Measurements from ENCODE around the gene PRDX4.
"Not testable (repeated sequence)": the region's sequence is repeated elsewhere in the genome, so short reads cannot be mapped to it uniquely, and the experiment has no call there.

Gene PRDX4

GRCh38 chrX:23667239-23668177 is at the start of gene PRDX4:
Gene PRDX4, plus strand, starts transcription at chrX:23667493. Its CDS starts 78 bp downstream, at chrX:23667571.
- DNase-seq: peak; percentile 68

GRCh38 chrX:23621621-23622265 is 45.5 kb upstream of the PRDX4 start:
- DNase-seq: no peak

GRCh38 chrX:23623797-23624196 is 43.5 kb upstream of the PRDX4 start:
- no peak for DNase-seq

DNA sequence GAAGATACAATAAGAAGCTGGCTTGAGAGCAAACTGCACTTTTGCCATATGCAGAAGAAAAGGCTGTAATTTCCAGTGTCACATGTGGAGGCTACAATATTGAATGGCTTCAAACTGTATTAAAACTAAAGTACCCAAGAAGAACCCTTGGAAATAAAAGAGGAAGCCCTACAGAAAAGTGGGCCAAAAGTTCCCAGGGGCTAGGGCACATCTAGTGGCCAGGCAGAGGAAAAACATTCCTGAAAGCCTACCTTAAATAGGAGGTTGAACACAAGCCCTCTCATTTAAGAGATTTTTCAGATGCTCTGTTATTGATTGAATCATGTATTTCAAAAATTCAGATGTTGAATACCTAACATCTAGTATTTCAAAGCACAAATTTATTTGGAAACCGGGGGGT is 40.6 kb upstream of the PRDX4 start:
- DNase-seq: no peak

DNA sequence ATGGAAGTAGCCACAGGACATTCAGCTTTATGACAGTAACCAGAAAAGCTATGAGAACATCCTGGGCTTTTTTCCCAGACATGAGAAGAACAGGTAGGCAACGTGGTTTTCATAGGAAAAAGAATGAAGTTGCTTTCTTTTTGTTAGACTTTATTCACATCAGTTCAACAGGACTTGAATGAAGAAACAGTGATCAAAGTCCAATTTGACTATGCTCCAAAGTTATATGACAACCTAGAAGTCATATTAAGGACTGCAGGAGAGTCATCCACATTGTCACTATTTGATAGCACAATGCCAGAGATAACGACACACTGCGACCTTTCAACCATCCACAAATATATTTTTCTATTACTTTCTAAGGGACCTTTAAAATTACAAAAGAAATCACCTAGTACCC is 39.2 kb upstream of the PRDX4 start:
- DNase-seq: no peak

- no peak for DNase-seq
These were observed 36.2 kb upstream of the PRDX4 start for GRCh38 chrX:23631136-23631535.

DNA sequence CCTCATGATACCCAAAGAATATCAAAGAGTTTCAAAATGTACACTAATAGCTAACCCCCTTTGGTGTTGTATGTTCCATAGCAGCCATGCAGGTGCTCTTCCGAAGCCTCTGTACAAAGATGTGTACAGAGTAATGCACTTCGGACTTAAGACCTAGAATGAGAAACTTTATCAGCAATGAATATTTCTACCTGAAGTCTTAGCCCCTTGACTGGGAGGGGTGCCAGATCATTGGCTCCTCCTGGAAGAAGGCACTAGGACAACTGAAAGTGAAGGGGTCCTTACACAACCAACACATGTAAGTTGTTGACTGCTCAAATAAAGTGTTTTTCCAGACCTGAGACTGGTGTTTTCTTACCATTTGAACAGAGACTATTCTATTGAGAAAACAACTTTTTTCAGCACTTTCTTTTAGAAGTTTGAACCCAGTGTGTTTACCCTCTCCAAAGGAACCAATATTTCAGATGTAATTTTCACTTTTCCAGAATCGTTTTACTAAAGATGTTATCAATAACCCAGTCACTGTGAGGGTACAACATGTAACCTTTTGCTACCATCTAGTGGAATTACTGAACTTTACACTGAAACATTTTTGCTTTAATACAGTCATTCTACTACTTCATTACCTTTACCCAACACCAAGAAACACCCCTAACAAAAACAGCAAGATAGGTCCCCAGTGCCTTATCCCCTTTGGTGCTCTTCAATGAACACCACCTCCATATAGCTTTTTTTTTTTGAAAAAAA is 33.3 kb upstream of the PRDX4 start:
- DNase-seq: no peak

- no peak for DNase-seq
These were observed 30.1 kb upstream of the PRDX4 start for GRCh38 chrX:23637187-23637586.

GRCh38 chrX:23643020-23643419 is 24.3 kb upstream of the PRDX4 start:
- DNase-seq: no peak

- no peak for DNase-seq
These were observed 22.5 kb upstream of the PRDX4 start for GRCh38 chrX:23644744-23645143.

DNA sequence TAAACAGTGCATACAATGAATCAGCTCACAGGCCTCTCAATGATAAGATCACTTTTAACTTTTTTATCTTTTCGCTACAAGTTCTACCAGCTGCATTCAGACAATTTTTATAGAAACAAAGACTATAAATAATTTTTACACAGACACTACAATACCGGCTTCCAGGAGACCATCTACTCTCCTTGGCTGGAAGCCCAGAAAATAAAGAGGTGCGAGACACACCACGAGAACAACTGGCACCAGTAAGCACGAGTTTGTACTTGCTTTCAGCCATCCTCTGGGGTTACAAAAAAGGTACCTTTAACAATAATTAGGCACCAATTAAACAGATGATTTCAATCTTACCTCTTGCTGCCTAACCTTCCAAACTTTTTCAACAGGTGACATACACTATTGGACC is 11.2 kb upstream of the PRDX4 start:
- DNase-seq: no peak

DNA sequence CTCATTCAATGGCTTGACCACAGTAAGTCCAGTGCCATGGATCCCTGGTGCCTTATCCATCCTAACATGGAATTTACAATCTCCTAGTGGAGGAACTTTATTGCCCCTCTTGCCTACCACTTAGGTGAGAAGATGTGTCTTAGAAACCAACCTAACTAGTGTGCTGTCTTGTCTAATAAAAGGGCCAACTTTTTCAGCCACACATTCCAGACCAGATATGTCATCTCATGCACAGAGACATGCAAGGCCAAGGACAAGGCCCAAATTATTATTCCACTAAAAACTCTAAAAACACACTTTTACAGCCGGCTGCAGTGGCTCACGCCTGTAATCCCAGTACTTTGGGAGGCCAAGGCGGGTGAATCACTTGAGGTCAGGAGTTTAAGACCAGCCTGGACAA is 10.6 kb upstream of the PRDX4 start:
- no peak for DNase-seq

- DNase-seq: no peak
These were observed 8.0 kb upstream of the PRDX4 start for GRCh38 chrX:23659339-23659738.

GRCh38 chrX:23660083-23660765 is 7.1 kb upstream of the PRDX4 start:
- DNase-seq: not testable (repeated sequence)

DNA sequence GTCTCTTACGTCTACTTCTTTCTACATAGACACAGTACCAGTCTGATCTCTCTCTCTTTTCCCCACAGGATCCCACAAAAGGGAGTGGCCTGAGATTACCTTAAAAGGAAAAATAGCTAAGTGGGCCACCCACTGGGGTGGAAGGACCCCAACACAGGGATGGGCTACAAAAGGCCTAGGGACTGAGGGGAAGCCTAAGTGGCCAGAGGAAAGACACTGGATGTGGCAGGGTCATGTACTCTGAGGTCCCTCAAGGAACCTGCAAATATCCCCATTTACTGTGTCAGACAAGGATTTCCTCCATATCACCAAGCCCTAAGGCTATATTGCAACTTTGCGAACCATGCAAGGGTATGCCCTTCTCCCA is 6.5 kb upstream of the PRDX4 start:
- DNase-seq: no peak

DNA sequence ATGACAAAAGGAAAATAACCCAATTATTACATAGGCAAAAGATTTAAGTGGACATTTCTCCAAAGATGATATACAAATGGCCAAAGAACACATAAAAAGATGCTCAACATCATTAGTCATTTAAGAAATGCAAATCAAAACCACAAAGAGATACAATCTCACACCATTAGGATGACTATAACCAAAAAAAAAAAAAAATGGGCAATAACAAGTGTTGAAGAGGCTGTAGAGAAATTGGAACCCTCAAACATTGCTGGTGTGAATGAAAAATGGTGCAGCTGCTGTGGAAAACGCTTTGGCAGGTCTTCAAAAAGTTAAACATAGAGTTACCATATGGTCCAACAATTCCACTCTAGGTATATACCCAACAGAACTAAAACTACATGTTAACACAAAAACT is 5.6 kb upstream of the PRDX4 start:
- no peak for DNase-seq

GRCh38 chrX:23662187-23662586 is 5.1 kb upstream of the PRDX4 start:
- no peak for DNase-seq

DNA sequence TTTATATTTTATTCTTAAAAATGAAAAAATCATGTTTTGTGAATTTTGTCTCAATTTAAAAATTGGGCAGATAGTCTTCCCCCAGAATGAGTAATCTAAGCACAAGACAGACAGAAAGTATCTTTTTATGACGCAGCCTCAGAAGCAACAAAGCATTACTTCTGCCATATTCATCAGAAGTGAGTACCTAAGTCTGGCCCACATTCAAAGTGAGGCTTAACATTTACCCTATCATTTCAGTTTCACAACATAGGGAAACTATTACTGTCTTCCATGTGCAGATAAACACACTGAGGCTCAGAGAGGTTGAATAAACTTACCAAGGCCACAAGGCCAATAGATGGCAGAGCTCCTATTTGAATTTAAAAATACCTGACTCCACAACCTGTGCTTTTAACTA is 4.4 kb upstream of the PRDX4 start:
- DNase-seq: no peak

- no peak for DNase-seq
These were observed 2.8 kb upstream of the PRDX4 start for GRCh38 chrX:23664496-23664895.

GRCh38 chrX:23666282-23666681 is 1.0 kb upstream of the PRDX4 start:
- no peak for DNase-seq

DNA sequence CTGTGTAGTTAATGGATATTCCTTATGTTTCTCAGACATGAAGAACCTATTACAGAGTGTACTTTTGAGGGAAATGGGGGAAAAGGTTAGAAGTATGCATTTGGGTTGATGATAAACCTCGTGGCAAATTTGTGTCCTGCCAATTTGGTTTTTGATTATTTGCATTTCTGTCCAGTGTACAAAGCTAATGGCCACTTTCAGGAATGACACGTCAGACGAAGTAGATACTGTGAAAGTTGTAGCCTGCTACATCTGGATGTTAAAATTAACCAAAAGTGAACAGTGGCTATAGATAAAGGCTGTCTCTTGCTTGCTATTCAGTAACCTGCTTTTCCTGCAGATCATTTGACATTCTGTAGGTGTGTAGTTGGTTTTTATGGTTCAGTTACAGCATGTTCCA is 1.0 kb downstream of the PRDX4 start:
- no peak for DNase-seq

DNA sequence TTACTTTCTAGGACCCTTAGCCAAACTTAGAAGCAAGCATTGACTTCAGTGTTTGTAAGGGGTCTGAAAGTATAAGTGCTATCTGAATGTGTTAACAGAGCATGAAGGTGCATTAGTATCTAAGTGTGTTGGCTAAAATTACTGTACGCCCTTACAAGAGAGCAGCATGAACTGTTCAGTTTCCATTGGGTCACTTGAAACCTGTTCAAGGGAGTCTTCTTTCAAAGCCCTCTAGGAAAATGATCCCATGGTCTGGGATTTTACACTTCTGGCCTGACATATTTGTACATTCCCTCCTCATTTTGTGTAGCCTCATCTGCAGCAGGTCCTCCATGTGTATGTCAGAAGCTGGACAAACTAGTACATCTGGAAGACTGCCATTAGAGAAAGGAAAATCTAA is 3.2 kb downstream of the PRDX4 start:
- DNase-seq: no peak

DNA sequence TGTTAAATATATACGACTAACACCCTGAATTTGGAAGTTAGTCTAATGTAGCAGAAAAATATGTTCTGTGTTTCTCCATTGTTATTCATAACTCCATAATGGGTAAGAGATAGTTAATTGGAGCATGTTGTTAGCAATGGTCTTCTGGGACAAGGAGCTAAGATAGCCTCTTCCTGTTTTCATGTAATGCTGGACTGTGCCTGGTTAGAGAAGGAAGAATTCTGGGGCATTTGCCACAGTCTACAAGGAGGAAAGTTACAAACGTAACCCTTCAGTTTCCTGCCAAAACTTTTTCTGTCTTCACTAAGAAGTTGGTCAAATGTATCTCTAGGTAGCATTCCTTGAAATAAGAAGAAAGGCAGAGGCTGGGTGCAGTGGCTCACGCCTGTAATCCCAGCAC is 5.8 kb downstream of the PRDX4 start:
- DNase-seq: no peak

Measured in DMS 273 treated with DMSO at 0.1 percent for 48 hours (cell line).